Medulla oblongata (tissue), 1 donor: Measurements from ENCODE around the gene MUC4.
"Not testable (repeated sequence)": the region's sequence is repeated elsewhere in the genome, so short reads cannot be mapped to it uniquely, and the experiment has no call there.

ENCODE experiments used
- DNase-seq: peaks from one replicate; pipeline ENCODE4 v3.0.0-alpha.2; 2015; ENCODE audit errors: extremely low spot score

Gene MUC4

GRCh38 chr3:195838714-195839113 is 27.0 kb upstream of the MUC4 start:
- DNase-seq: no peak

GRCh38 chr3:195836476-195837135 is 24.9 kb upstream of the MUC4 start:
- DNase-seq: no peak

- no peak for DNase-seq
Observed at GRCh38 chr3:195835791-195836190, 24.1 kb upstream of the MUC4 start.

GRCh38 chr3:195834675-195835583 is 23.2 kb upstream of the MUC4 start:
- DNase-seq: no peak

GRCh38 chr3:195829897-195830254 is 18.1 kb upstream of the MUC4 start:
- DNase-seq: no peak

- no peak for DNase-seq
Observed at GRCh38 chr3:195828762-195829161, 17.0 kb upstream of the MUC4 start.

GRCh38 chr3:195825857-195826804 is 14.4 kb upstream of the MUC4 start:
- no peak for DNase-seq

- no peak for DNase-seq
Observed at GRCh38 chr3:195825191-195825588, 13.5 kb upstream of the MUC4 start.

GRCh38 chr3:195824425-195825190 is 12.9 kb upstream of the MUC4 start:
- DNase-seq: not testable (repeated sequence)

GRCh38 chr3:195823999-195824398 is 12.3 kb upstream of the MUC4 start:
- no peak for DNase-seq

GRCh38 chr3:195823280-195823679 is 11.6 kb upstream of the MUC4 start:
- DNase-seq: no peak

- no peak for DNase-seq
Observed at GRCh38 chr3:195822131-195822696, 10.5 kb upstream of the MUC4 start.

GRCh38 chr3:195821403-195822130 is 9.8 kb upstream of the MUC4 start:
- DNase-seq: no peak

- no peak for DNase-seq
Observed at GRCh38 chr3:195820901-195821300, 9.2 kb upstream of the MUC4 start.

GRCh38 chr3:195820186-195820585 is 8.5 kb upstream of the MUC4 start:
- no peak for DNase-seq

GRCh38 chr3:195818301-195818700 is 6.6 kb upstream of the MUC4 start:
- DNase-seq: no peak

- DNase-seq: no peak
Observed at GRCh38 chr3:195817578-195818135, 5.9 kb upstream of the MUC4 start.

GRCh38 chr3:195816276-195816913 is 4.7 kb upstream of the MUC4 start:
- DNase-seq: not testable (repeated sequence)

GRCh38 chr3:195815169-195815771 is 3.5 kb upstream of the MUC4 start:
- DNase-seq: no peak
